ENCODE measurements around the gene SLC15A5. TPM values are rescaled to one million over a fixed set of nuclear protein-coding genes. Genes with fewer than 3 reads are reported as not detected.

The SLC15A5 gene
- total RNA-seq, 2 donors from 2014 or later = not detected

- no peaks in the 10 kb centered on the region for H3K4me1 ChIP-seq (replicated peaks)
- H3K4me3 ChIP-seq = no peak overlapping the region
- intact Hi-C loops (cut with DNase I) = no loop called here
- WGBS = 34% methylated on average over 1 of the region's 1 CpG
- no peaks in the 10 kb centered on the region for H3K36me3 ChIP-seq
- H3K27ac ChIP-seq = no peak overlapping the region
- no peak for DNase-seq (ENCODE audit: low spot score)
- no peaks in the 10 kb centered on the region for H3K27me3 ChIP-seq (replicated peaks; ENCODE audit: insufficient read depth)
- no peaks in the 10 kb centered on the region for H3K9me3 ChIP-seq
- TF ChIP-seq CTCF (IDR thresholded peaks at IDR 0.05) (no peak), POLR2AphosphoS5 (IDR thresholded peaks at IDR 0.05) (no peak), POLR2A (IDR thresholded peaks at IDR 0.05) (no peak)
Observed at GRCh38 chr12:16159571-16159970, 117.9 kb downstream of the SLC15A5 start.

DNA sequence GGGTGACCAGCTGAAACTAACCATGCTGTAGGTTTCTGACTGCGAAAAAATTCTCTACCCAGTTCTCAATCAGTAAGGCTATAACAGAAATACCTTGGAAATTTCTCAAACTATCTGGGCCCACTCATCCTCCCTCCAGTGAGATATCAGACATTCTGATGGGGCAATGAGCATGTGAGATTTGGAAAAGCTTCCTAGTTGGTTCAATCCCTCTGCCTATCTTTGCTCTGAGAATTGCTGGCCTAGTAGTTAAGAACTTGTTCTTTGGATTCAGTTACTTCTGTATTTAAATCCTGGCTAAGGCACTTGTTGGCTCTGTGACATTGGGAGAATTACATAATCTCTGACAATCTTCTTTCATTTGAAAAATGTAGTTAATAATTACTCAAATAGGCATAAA is 119.4 kb downstream of the SLC15A5 start:
- intact Hi-C loops (cut with DNase I) = no loop called here
- no peaks in the 10 kb centered on the region for H3K9me3 ChIP-seq
- no peaks in the 10 kb centered on the region for H3K27me3 ChIP-seq (replicated peaks; ENCODE audit: insufficient read depth)
- DNase-seq (ENCODE audit: low spot score) = no peak
- TF ChIP-seq POLR2AphosphoS5 (IDR thresholded peaks at IDR 0.05) (no peak), POLR2A (IDR thresholded peaks at IDR 0.05) (no peak), CTCF (IDR thresholded peaks at IDR 0.05) (no peak)
- no peaks in the 10 kb centered on the region for H3K36me3 ChIP-seq
- no peak overlapping the region for H3K4me3 ChIP-seq
- H3K27ac ChIP-seq = no peak overlapping the region
- 100% methylated on average over 1 of the region's 1 CpG for WGBS
- H3K4me1 ChIP-seq (replicated peaks) = no peaks in the 10 kb centered on the region

GRCh38 chr12:16155938-16156337 is 121.5 kb downstream of the SLC15A5 start:
- Histone ChIP-seq H3K27me3 (replicated peaks; ENCODE audit: insufficient read depth) (no peaks in the 10 kb centered on the region), H3K4me1 (replicated peaks) (no peaks in the 10 kb centered on the region), H3K4me3 (no peak overlapping the region), H3K36me3 (no peaks in the 10 kb centered on the region), H3K9me3 (no peaks in the 10 kb centered on the region), H3K27ac (no peak overlapping the region)
- intact Hi-C loops (cut with DNase I) = no loop called here
- WGBS = 71% methylated on average over 1 of the region's 1 CpG
- TF ChIP-seq POLR2A (IDR thresholded peaks at IDR 0.05) = no peak
- TF ChIP-seq CTCF (IDR thresholded peaks at IDR 0.05) = no peak
- TF ChIP-seq POLR2AphosphoS5 (IDR thresholded peaks at IDR 0.05) = no peak
- no peak for DNase-seq (ENCODE audit: low spot score)

DNA sequence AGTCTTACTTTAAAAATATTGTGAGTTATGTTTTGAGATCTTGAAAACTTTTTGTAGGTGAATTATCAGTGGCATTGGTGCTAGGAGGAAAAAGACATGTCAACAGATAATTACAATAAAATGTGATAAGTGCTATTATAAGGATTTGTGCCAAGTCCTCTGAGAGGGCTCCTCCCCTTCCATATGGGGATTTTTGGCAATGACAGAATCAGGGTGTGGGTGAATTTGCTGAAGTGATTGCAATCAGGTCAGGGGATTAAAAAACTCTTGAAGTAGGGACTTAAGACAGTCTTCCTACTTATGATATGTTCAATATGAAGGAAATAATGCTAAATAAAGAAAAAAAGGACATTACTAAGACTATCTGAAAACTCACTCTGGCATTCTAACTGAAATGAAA is 122.5 kb downstream of the SLC15A5 start:
- TF ChIP-seq CTCF (IDR thresholded peaks at IDR 0.05) (no peak), POLR2AphosphoS5 (IDR thresholded peaks at IDR 0.05) (no peak), POLR2A (IDR thresholded peaks at IDR 0.05) (no peak)
- no peaks in the 10 kb centered on the region for H3K9me3 ChIP-seq

GRCh38 chr12:16152885-16153673 is 124.4 kb downstream of the SLC15A5 start:
- Histone ChIP-seq H3K27ac (no peak overlapping the region), H3K4me1 (replicated peaks) (no peaks in the 10 kb centered on the region), H3K4me3 (no peak overlapping the region), H3K9me3 (no peaks in the 10 kb centered on the region), H3K27me3 (replicated peaks; ENCODE audit: insufficient read depth) (no peaks in the 10 kb centered on the region), H3K36me3 (no peaks in the 10 kb centered on the region)
- 86% methylated on average over 6 of the region's 6 CpGs for WGBS
- intact Hi-C loops (cut with DNase I) = no loop called here
- no peak for TF ChIP-seq CTCF (IDR thresholded peaks at IDR 0.05)
- no peak for TF ChIP-seq POLR2AphosphoS5 (IDR thresholded peaks at IDR 0.05)
- no peak for TF ChIP-seq POLR2A (IDR thresholded peaks at IDR 0.05)
- no peak for DNase-seq (ENCODE audit: low spot score)

More for the DNA sequence above, 122.5 kb downstream of the SLC15A5 start:
- no peaks in the 10 kb centered on the region for H3K36me3 ChIP-seq
- intact Hi-C loops (cut with DNase I) = no loop called here
- no peak overlapping the region for H3K4me3 ChIP-seq
- no peak overlapping the region for H3K27ac ChIP-seq
- H3K27me3 ChIP-seq (replicated peaks; ENCODE audit: insufficient read depth) = no peaks in the 10 kb centered on the region
- DNase-seq (ENCODE audit: low spot score) = no peak
- H3K4me1 ChIP-seq (replicated peaks) = no peaks in the 10 kb centered on the region
